Activated CD4-positive, alpha-beta T cell treated with anti-CD3 and anti-CD28 coated beads, Interleukin-2, amount 10 ng/mL, durations not matched to agents 24 days and 14 days (primary cell): ENCODE measurements around the gene ZNF429. TPM values are rescaled to one million over a fixed set of nuclear protein-coding genes. Genes with fewer than 3 reads are reported as not detected.
"Not testable (repeated sequence)": the region's sequence is repeated elsewhere in the genome, so short reads cannot be mapped to it uniquely, and the experiment has no call there.

Experiments
- DNase-seq: peaks from one replicate; pipeline ENCODE4 v3.0.0; 2022
- H3K27ac Mint-ChIP-seq: one replicate; pipeline ENCODE4 v1.8.0; 2022; ENCODE audit warnings: mild to moderate bottlenecking, mixed read lengths
- H3K27me3 Mint-ChIP-seq: one replicate; pipeline ENCODE4 v1.8.0; 2022; ENCODE audit warnings: mixed read lengths
- H3K36me3 Mint-ChIP-seq: one replicate; pipeline ENCODE4 v1.8.0; 2022; ENCODE audit warnings: low read depth, mild to moderate bottlenecking, mixed read lengths
- H3K4me1 Mint-ChIP-seq: one replicate; pipeline ENCODE4 v1.8.0; 2021; ENCODE audit warnings: mixed read lengths
- H3K4me3 Mint-ChIP-seq: one replicate; pipeline ENCODE4 v1.8.0; 2022; ENCODE audit warnings: mild to moderate bottlenecking, moderate library complexity, mixed read lengths
- H3K9me3 Mint-ChIP-seq: one replicate; pipeline ENCODE4 v1.8.0; 2021; ENCODE audit warnings: mixed read lengths
- intact Hi-C: fragments of 100-400 bp; cut with micrococcal nuclease; formaldehyde crosslinking; loops from one replicate; pipeline ENCODE4 v1.15.1; 2023
- total RNA-seq: library from RNA; stranded (reverse); gene quantifications from 2 replicates; pipeline ENCODE4 v1.2.3, GENCODE V29; 2022

Gene ZNF429
- total RNA-seq, 1 donor from 2014 or later: 3.3 TPM

DNA sequence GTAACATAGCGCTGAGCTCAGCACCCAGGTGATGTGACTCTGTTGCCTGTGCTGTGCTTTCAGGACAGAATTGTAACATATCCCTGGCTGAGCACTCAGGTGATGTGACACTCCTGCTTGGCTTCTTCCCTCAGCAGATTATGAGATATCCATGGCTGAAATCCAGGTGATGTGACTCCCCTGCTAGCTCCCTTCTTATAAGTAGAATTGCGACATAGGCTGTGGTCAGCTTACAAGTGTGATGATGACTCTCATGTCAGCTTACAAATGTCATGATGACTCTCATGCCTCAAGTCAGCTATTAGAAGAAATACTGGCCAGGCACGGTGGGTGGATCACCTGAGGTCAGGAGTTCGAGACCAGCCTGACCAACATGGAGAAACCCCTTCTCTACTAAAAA is 14.3 kb upstream of the ZNF429 start:
- DNase-seq: no peak
- Mint-ChIP-seq H3K36me3 (no peaks in the 10 kb centered on the region), H3K9me3 (peaks cover 33% of the 10 kb centered on the region), H3K27me3 (no peaks in the 10 kb centered on the region), H3K27ac (no peak overlapping the region), H3K4me1 (no peaks in the 10 kb centered on the region), H3K4me3 (no peak overlapping the region)
- intact Hi-C loops: no loop called here

DNA sequence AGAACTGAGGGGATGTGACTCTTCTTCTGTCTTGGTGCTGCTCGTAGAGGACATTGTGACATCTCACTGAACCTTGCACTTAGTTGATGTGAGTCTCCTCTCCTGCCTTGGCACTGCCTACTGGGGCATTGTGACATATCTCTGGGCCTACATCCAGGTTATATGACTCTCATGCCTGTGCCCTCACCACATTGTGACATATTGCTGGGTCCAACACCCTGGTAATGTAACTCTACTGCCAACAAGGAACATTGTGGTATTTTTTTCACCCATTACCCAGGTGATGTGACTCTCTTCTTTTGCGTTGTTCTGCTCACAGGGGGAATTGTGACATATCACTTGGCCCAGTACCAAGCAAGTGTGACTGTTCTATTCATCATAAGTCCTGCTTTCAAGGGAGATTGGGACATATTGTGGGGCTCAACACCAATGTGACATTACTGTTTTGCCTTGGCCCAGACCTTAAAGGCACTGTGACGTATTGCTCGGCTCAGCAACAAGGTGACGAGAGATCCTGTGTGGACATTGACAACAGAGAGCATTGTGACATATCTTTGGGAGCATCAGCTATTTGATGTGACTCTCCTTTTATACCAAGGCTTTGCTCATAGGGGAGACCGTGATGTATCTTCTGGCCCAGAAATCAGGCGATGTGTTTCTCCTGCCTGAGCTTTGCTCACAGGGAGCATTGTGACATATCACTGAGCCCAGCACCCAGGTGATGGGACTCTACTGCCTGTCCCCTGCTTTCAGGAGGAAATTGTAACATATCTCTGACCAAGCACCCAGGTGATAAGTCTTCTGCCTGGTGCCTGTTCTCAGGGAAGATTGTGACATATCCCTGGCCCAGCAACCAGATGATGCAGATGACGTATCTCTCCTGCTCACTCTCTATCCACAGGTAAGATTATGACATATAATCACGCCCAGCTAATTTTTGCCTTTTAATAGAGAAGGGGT is 12.2 kb upstream of the ZNF429 start:
- Mint-ChIP-seq H3K9me3 (peaks cover 43% of the 10 kb centered on the region), H3K27ac (no peak overlapping the region), H3K27me3 (no peaks in the 10 kb centered on the region), H3K36me3 (no peaks in the 10 kb centered on the region), H3K4me3 (no peak overlapping the region), H3K4me1 (no peaks in the 10 kb centered on the region)
- DNase-seq: no peak
- intact Hi-C loops: no loop called here

DNA sequence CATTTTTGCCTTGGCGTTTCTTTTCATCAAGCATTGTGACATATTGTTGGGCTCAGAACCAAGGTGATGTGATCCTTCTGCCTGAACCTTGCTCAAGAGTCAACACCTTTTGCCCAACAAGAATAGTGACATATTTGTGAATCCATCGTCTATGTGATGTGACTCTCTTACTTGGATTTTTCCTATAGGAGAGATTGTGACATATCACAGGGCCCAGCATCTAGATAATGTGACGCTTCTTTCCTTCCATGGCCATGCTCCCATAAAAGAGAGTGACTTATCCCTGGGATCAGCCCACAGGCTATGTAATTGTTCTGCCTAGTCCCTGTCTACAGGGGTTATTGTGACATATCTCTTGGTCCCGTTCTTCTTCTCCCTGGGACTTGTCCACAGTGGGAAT is 8.5 kb upstream of the ZNF429 start:
- Mint-ChIP-seq H3K4me3 (no peak overlapping the region), H3K4me1 (no peaks in the 10 kb centered on the region), H3K27ac (no peak overlapping the region), H3K36me3 (no peaks in the 10 kb centered on the region), H3K27me3 (no peaks in the 10 kb centered on the region), H3K9me3 (peaks cover 36% of the 10 kb centered on the region)
- DNase-seq: no peak
- intact Hi-C loops: no loop called here

GRCh38 chr19:21498651-21499050 is 6.8 kb upstream of the ZNF429 start:
- Mint-ChIP-seq H3K9me3 (peaks cover 36% of the 10 kb centered on the region), H3K36me3 (no peaks in the 10 kb centered on the region), H3K27ac (no peak overlapping the region), H3K4me1 (no peaks in the 10 kb centered on the region), H3K27me3 (no peaks in the 10 kb centered on the region), H3K4me3 (no peak overlapping the region)
- no peak for DNase-seq
- intact Hi-C loops: no loop called here

- Mint-ChIP-seq H3K4me1 (peaks cover 3% of the 10 kb centered on the region), H3K27me3 (no peaks in the 10 kb centered on the region), H3K4me3 (no peak overlapping the region), H3K36me3 (peaks cover 35% of the 10 kb centered on the region), H3K27ac (no peak overlapping the region), H3K9me3 (peaks cover 10% of the 10 kb centered on the region)
- intact Hi-C loops: loop anchor here (5.0 to 10.0 kb wide), 3 partner anchors 344 to 733 kb away; partner anchors contain the start of genes ZNF66 and ZNF714
- no peak for DNase-seq
Measured at GRCh38 chr19:21508198-21508597, 2.8 kb downstream of the ZNF429 start.

GRCh38 chr19:21511058-21511457 is 5.7 kb downstream of the ZNF429 start:
- H3K36me3 Mint-ChIP-seq: peaks cover 34% of the 10 kb centered on the region
- H3K27me3 Mint-ChIP-seq, H3K27ac Mint-ChIP-seq, intact Hi-C loops, DNase-seq, H3K4me1 Mint-ChIP-seq, H3K4me3 Mint-ChIP-seq: not testable (repeated sequence)
- H3K9me3 Mint-ChIP-seq: peaks cover 10% of the 10 kb centered on the region

DNA sequence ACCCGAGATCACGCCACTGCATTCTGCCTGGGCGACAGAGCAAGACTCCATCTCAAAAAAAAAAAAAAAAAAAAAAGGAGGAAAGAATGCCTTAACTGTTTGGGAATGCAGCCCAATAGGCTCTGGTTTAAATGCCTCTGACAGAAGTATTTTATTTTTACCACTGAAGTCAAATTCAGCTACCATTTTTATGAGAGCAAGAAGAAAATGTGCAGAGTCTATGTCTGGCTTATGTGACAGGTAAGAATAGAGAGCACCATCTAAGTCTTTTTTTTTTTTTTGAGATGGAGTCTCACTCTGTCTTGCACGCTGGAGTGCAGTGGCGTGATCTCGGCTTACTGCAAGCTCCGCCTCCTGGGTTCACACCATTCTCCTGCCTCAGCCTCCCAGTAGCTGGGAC is 7.2 kb downstream of the ZNF429 start:
- H3K4me1 Mint-ChIP-seq, intact Hi-C loops, H3K4me3 Mint-ChIP-seq, DNase-seq, H3K27me3 Mint-ChIP-seq, H3K27ac Mint-ChIP-seq: not testable (repeated sequence)
- Mint-ChIP-seq H3K36me3 (peaks cover 36% of the 10 kb centered on the region), H3K9me3 (peaks cover 22% of the 10 kb centered on the region)

GRCh38 chr19:21513651-21514050 is 8.2 kb downstream of the ZNF429 start:
- DNase-seq: no peak
- Mint-ChIP-seq H3K4me3 (no peak overlapping the region), H3K4me1 (no peaks in the 10 kb centered on the region), H3K36me3 (peaks cover 31% of the 10 kb centered on the region), H3K9me3 (peaks cover 15% of the 10 kb centered on the region), H3K27ac (no peak overlapping the region), H3K27me3 (no peaks in the 10 kb centered on the region)
- intact Hi-C loops: no loop called here

DNA sequence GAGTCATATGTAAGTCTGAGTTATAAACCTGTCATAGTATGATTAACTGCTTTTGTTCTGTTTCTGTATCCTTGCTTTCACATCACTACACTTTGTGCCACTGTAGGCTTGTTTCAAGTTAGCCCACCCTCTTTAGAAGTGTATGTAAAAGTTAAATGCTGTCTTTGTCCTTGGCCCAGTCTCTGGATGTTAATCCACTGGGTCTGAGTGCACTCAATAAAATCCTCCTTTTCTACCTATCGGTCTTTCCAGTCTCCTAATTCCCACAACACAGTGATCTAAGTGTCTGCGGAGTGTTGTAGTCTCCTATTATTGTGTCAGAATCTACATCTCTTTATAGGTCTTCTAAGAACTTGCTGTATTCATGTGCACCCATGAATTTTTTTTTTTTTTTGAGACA is 14.1 kb downstream of the ZNF429 start:
- Mint-ChIP-seq H3K27ac (no peak overlapping the region), H3K36me3 (peaks cover 37% of the 10 kb centered on the region), H3K27me3 (no peaks in the 10 kb centered on the region), H3K4me1 (no peaks in the 10 kb centered on the region), H3K4me3 (no peak overlapping the region), H3K9me3 (peaks cover 34% of the 10 kb centered on the region)
- intact Hi-C loops: no loop called here
- DNase-seq: no peak

DNA sequence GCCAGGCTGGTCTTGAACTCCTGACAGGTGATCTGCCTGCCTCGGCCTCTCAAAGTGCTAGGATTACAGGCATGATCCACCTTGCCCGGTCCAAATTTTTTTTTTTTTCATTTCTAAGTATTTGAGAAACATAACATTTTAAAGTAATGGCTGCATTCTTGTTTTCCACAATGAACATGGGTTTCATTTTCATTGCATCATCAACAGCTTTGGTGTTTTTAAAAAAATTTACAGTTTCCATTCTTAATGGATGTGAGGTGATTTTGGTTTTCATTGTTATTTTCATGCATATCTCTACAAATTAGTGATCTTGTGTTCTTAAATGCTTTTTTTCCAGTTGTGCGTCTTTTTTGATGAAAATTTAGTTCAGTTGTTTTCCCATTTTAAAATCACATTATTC is 27.5 kb downstream of the ZNF429 start:
- no peak for DNase-seq
- Mint-ChIP-seq H3K27ac (no peak overlapping the region), H3K4me1 (no peaks in the 10 kb centered on the region), H3K4me3 (no peak overlapping the region), H3K27me3 (no peaks in the 10 kb centered on the region), H3K9me3 (peaks cover 23% of the 10 kb centered on the region), H3K36me3 (peaks cover 35% of the 10 kb centered on the region)
- intact Hi-C loops: no loop called here

GRCh38 chr19:21536741-21537290 is 31.4 kb downstream of the ZNF429 start:
- intact Hi-C loops, H3K27ac Mint-ChIP-seq, DNase-seq, H3K27me3 Mint-ChIP-seq, H3K4me3 Mint-ChIP-seq, H3K4me1 Mint-ChIP-seq: not testable (repeated sequence)
- peaks cover 30% of the 10 kb centered on the region for H3K36me3 Mint-ChIP-seq
- peaks cover 23% of the 10 kb centered on the region for H3K9me3 Mint-ChIP-seq

DNA sequence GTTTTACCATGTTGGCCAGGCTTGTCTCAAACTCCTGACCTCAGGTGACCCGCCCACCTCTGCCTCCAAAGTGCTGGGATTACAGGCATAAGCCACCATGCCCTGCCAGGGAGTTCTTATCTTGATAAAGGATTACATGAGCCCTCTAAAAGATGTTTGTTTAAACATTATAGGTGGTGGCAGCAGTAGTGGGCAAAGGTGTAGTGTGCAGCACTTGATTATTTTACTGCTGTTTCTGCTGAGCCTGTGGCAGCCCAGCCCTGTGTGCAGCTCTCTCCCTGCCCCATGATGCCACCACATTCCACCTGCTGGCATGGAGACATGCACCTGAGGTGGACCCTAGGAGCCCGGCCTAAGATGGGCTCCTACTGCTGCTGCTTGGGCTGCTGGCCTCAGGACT is 54.0 kb downstream of the ZNF429 start:
- no peak for DNase-seq
- no peaks in the 10 kb centered on the region for H3K4me1 Mint-ChIP-seq
- no peak overlapping the region for H3K27ac Mint-ChIP-seq
- H3K27me3 Mint-ChIP-seq: no peaks in the 10 kb centered on the region
- intact Hi-C loops: no loop called here
- H3K4me3 Mint-ChIP-seq: no peak overlapping the region
- peaks cover 29% of the 10 kb centered on the region for H3K36me3 Mint-ChIP-seq
- peaks cover 23% of the 10 kb centered on the region for H3K9me3 Mint-ChIP-seq

- no peak overlapping the region for H3K27ac Mint-ChIP-seq
- H3K4me1 Mint-ChIP-seq: peaks cover 3% of the 10 kb centered on the region
- H3K4me3 Mint-ChIP-seq: no peak overlapping the region
- H3K9me3 Mint-ChIP-seq: peaks cover 38% of the 10 kb centered on the region
- intact Hi-C loops: no loop called here
- no peak for DNase-seq
- H3K36me3 Mint-ChIP-seq: peaks cover 35% of the 10 kb centered on the region
- no peaks in the 10 kb centered on the region for H3K27me3 Mint-ChIP-seq
Measured at GRCh38 chr19:21564406-21564805, 59.0 kb downstream of the ZNF429 start.

GRCh38 chr19:21566073-21566472 is 60.7 kb downstream of the ZNF429 start:
- H3K27me3 Mint-ChIP-seq: no peaks in the 10 kb centered on the region
- peaks cover 43% of the 10 kb centered on the region for H3K9me3 Mint-ChIP-seq
- DNase-seq: no peak
- intact Hi-C loops: no loop called here
- H3K4me1 Mint-ChIP-seq: peaks cover 3% of the 10 kb centered on the region
- H3K27ac Mint-ChIP-seq: no peak overlapping the region
- H3K36me3 Mint-ChIP-seq: peaks cover 28% of the 10 kb centered on the region
- H3K4me3 Mint-ChIP-seq: no peak overlapping the region
